WTC11 (cell line): ENCODE data around the gene CREBBP. TPM values are rescaled to one million over a fixed set of nuclear protein-coding genes. Genes with fewer than 3 reads are reported as not detected.
A peak's percentile ranks its signal among the peaks of the same experiment; 100 is the strongest.

Experiments used
- ATAC-seq: fragments of 200-7000 bp; cut with Tn5 transposase; 2 replicates; pipeline ENCODE4 v1.10.0; 2021; ENCODE audit warnings: mild to moderate bottlenecking, moderate library complexity
- CTCF ChIA-PET: fragments of 300-600 bp; sonication (Branson Sonifier 250); formaldehyde crosslinking; loops from one replicate; lab custom pipeline; 2021; ENCODE audit warnings: antibody characterized with exemption; lab: Charles Lee
- POLR2A ChIA-PET: fragments of 350-600 bp; sonication (Branson Sonifier 250); formaldehyde crosslinking; loops from one replicate; lab custom pipeline; 2021; ENCODE audit warnings: antibody characterized with exemption; lab: Charles Lee
- DNase-seq: peaks from one replicate; pipeline ENCODE4 v3.0.0; 2021; ENCODE audit warnings: low spot score
- H3K27ac Mint-ChIP-seq: 2 replicates; pipeline ENCODE4 v1.8.0; 2021; ENCODE audit warnings: mixed read lengths
- H3K27me3 Mint-ChIP-seq: 2 replicates; pipeline ENCODE4 v1.8.0; 2021; ENCODE audit warnings: low read depth, mild to moderate bottlenecking, moderate library complexity, mixed read lengths
- H3K36me3 Mint-ChIP-seq: 2 replicates; pipeline ENCODE4 v1.8.0; 2021; ENCODE audit warnings: mixed read lengths
- H3K4me1 Mint-ChIP-seq: 2 replicates; pipeline ENCODE4 v1.8.0; 2022; ENCODE audit warnings: mixed read lengths
- H3K4me3 Mint-ChIP-seq: 2 replicates; pipeline ENCODE4 v1.8.0; 2021; ENCODE audit warnings: mild to moderate bottlenecking, moderate library complexity, mixed read lengths
- H3K9me3 Mint-ChIP-seq: 2 replicates; pipeline ENCODE4 v1.8.0; 2021; ENCODE audit warnings: mixed read lengths
- ATF1 ChIP-seq: sonication (generic); formaldehyde crosslinking; IDR thresholded peaks from 2 replicates; pipeline ENCODE4 v1.8.1; 2023; ENCODE audit warnings: mild to moderate bottlenecking, moderate library complexity, missing genetic modification reagents
- CTCF ChIP-seq: fragments of 200-600 bp; IDR thresholded peaks from 2 replicates; pipeline ENCODE4 v1.8.0; 2022; ENCODE audit warnings: antibody characterized with exemption
- FOXJ3 ChIP-seq: sonication (generic); formaldehyde crosslinking; IDR thresholded peaks from 2 replicates; pipeline ENCODE4 v1.9.0; 2021; ENCODE audit warnings: missing genetic modification reagents, mild to moderate bottlenecking, borderline replicate concordance
- HMGXB4 ChIP-seq: sonication (generic); formaldehyde crosslinking; IDR thresholded peaks from 2 replicates; pipeline ENCODE4 v1.8.1; 2023; ENCODE audit warnings: mild to moderate bottlenecking, moderate library complexity, missing genetic modification reagents
- IRF2 ChIP-seq: sonication (generic); formaldehyde crosslinking; IDR thresholded peaks from 2 replicates; pipeline ENCODE4 v1.8.0; 2022; ENCODE audit warnings: low read depth, missing genetic modification reagents, borderline replicate concordance
- KAT7 ChIP-seq: sonication (generic); formaldehyde crosslinking; IDR thresholded peaks from 2 replicates; pipeline ENCODE4 v1.8.1; 2023; ENCODE audit warnings: missing genetic modification reagents, mild to moderate bottlenecking, borderline replicate concordance
- MXD4 ChIP-seq: fragments of 250-450 bp; sonication (Bioruptor Pico); IDR thresholded peaks from 2 replicates; pipeline ENCODE4 v1.8.0; 2021; ENCODE audit warnings: mild to moderate bottlenecking, moderate library complexity, borderline replicate concordance
- SOX15 ChIP-seq: fragments of 250-450 bp; sonication (Bioruptor Pico); IDR thresholded peaks from 2 replicates; pipeline ENCODE4 v1.9.0; 2021; ENCODE audit warnings: mild to moderate bottlenecking
- SP1 ChIP-seq: sonication (generic); formaldehyde crosslinking; conservative IDR thresholded peaks from 2 replicates; pipeline ENCODE4 v1.8.1; 2022; ENCODE audit warnings: missing genetic modification reagents
- ZNF138 ChIP-seq: sonication (generic); formaldehyde crosslinking; conservative IDR thresholded peaks from 2 replicates; pipeline ENCODE4 v1.8.1; 2022; ENCODE audit warnings: mild to moderate bottlenecking, moderate library complexity, missing genetic modification reagents
- ZNF317 ChIP-seq: sonication (generic); formaldehyde crosslinking; IDR thresholded peaks from 2 replicates; pipeline ENCODE4 v1.8.1; 2023; ENCODE audit warnings: low read depth, mild to moderate bottlenecking, moderate library complexity, missing genetic modification reagents, borderline replicate concordance
- total RNA-seq: library from RNA; stranded (reverse); gene quantifications from 3 replicates; pipeline ENCODE4 v1.2.3, GENCODE V29; 2021
- TF ChIP-seq, protein P1 (sequence below): sonication (generic); formaldehyde crosslinking; IDR thresholded peaks from 2 replicates; pipeline ENCODE4 v1.8.0; 2022; ENCODE audit warnings: missing genetic modification reagents
- TF ChIP-seq, protein P2 (sequence below): sonication (generic); formaldehyde crosslinking; IDR thresholded peaks from 2 replicates; pipeline ENCODE4 v1.8.1; 2023; ENCODE audit warnings: mild to moderate bottlenecking, missing genetic modification reagents, moderate library complexity

Gene CREBBP
- total RNA-seq, 1 experiment from 2014 or later: 49.6 TPM

GRCh38 chr16:3690980-3691720 is 189.4 kb downstream of the CREBBP start:
- ATAC-seq: no peak
- no peak overlapping the region for H3K4me3 Mint-ChIP-seq

DNA sequence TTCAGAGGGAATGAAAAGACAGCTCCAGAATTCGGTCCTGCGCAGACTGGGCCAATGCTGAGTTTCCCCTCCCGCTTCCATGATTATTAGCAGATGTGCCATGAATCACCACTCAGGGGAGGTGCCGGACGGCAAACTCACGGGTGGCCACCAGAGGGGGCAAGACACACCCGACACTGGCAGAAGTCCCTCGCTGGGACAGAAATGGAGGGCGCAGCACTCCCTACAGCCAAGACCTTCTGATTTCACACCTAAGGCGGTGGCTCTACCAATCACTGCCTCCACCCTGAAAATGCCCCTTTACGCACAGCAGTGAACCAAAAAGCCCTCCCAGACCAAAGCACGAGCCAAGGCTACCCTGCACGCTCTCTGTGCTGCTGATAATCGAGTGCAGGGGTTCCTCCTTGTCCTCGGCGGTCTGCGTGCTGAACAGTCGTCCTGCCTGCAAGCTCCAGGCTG is 190.0 kb downstream of the CREBBP start:
- no peaks in the 10 kb centered on the region for H3K9me3 Mint-ChIP-seq
- H3K27me3 Mint-ChIP-seq: no peaks in the 10 kb centered on the region
- H3K27ac Mint-ChIP-seq: peak overlapping the region; percentile 86
- TF ChIP-seq SOX15: no peak
- TF ChIP-seq, protein P1, sequence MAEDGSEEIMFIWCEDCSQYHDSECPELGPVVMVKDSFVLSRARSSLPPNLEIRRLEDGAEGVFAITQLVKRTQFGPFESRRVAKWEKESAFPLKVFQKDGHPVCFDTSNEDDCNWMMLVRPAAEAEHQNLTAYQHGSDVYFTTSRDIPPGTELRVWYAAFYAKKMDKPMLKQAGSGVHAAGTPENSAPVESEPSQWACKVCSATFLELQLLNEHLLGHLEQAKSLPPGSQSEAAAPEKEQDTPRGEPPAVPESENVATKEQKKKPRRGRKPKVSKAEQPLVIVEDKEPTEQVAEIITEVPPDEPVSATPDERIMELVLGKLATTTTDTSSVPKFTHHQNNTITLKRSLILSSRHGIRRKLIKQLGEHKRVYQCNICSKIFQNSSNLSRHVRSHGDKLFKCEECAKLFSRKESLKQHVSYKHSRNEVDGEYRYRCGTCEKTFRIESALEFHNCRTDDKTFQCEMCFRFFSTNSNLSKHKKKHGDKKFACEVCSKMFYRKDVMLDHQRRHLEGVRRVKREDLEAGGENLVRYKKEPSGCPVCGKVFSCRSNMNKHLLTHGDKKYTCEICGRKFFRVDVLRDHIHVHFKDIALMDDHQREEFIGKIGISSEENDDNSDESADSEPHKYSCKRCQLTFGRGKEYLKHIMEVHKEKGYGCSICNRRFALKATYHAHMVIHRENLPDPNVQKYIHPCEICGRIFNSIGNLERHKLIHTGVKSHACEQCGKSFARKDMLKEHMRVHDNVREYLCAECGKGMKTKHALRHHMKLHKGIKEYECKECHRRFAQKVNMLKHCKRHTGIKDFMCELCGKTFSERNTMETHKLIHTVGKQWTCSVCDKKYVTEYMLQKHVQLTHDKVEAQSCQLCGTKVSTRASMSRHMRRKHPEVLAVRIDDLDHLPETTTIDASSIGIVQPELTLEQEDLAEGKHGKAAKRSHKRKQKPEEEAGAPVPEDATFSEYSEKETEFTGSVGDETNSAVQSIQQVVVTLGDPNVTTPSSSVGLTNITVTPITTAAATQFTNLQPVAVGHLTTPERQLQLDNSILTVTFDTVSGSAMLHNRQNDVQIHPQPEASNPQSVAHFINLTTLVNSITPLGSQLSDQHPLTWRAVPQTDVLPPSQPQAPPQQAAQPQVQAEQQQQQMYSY (CRISPR knock-in tag): no peak
- no peak for TF ChIP-seq ZNF317 (CRISPR knock-in tag)
- peak; percentile 77 for TF ChIP-seq CTCF
- no peak for TF ChIP-seq HMGXB4 (CRISPR knock-in tag)
- 0 out of 2 replicates have a peak, but pooled peaks have one; percentile 24 for TF ChIP-seq SP1 (CRISPR knock-in tag)
- H3K36me3 Mint-ChIP-seq: peaks cover 35% of the 10 kb centered on the region
- ChIA-PET POLR2A (no interaction called here), CTCF (interaction anchor here (0.8 to 2.0 kb wide), 17 partner anchors 8 to 563 kb away, joined by 3 to 10 read pairs (median 5); partner anchors contain the start of genes DNASE1 and TRAP1)
- no peak overlapping the region for H3K4me3 Mint-ChIP-seq
- DNase-seq: peak; percentile 90
- ATAC-seq: peak; percentile 94
- peaks cover 4% of the 10 kb centered on the region for H3K4me1 Mint-ChIP-seq

More at GRCh38 chr16:3690980-3691720, 189.4 kb downstream of the CREBBP start:
- Mint-ChIP-seq H3K4me1 (peaks cover 9% of the 10 kb centered on the region), H3K9me3 (no peaks in the 10 kb centered on the region), H3K27me3 (no peaks in the 10 kb centered on the region), H3K36me3 (peaks cover 29% of the 10 kb centered on the region), H3K27ac (peak overlapping the region; percentile 86)
- ChIA-PET POLR2A (no interaction called here), CTCF (interaction anchor here (0.8 to 2.0 kb wide), 17 partner anchors 8 to 562 kb away, joined by 3 to 10 read pairs (median 5); partner anchors contain the start of genes DNASE1 and TRAP1)
- TF ChIP-seq KAT7 (CRISPR knock-in tag): no peak
- TF ChIP-seq, protein P2, sequence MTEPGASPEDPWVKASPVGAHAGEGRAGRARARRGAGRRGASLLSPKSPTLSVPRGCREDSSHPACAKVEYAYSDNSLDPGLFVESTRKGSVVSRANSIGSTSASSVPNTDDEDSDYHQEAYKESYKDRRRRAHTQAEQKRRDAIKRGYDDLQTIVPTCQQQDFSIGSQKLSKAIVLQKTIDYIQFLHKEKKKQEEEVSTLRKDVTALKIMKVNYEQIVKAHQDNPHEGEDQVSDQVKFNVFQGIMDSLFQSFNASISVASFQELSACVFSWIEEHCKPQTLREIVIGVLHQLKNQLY: no peak
- no peak for TF ChIP-seq ZNF138 (CRISPR knock-in tag)
- TF ChIP-seq MXD4 (CRISPR knock-in tag): no peak
- TF ChIP-seq FOXJ3 (CRISPR knock-in tag): no peak
- TF ChIP-seq ATF1 (CRISPR knock-in tag): no peak
- no peak for TF ChIP-seq IRF2 (CRISPR knock-in tag)
- no peak for TF ChIP-seq SP1 (CRISPR knock-in tag)
- no peak for DNase-seq
